ENCODE results near the gene IL36G.

DNA sequence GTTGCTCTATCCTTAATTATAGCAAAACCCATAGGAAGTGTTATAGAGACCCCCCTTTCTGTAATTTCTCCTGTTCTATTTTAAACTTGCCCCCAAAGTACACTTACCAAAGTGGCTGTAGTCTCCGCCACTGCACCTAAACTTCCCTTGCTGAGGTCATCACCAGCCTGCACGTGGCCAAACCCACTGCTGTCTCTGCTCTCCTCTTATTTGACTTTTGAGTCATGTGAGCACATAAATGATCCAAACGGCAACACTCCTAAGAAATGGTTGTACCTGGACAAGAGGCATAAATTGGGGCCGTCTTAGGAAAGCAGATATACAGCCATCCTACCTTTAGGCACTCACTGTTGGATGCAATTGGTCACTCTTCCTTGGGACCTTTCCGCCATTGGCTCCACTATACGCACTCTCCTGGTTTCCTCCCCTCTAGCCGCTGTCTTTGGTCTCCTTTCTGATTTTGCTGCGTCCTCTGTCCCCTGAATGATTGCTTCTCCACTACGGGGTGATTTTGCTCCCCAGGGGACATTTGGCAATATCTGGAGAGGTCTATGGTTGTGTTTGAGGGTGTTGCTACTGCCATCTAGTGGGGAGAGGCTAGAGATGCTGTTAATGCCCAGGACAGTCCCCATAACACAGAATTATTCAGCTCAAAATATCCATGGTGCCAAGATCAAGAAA lies 19.2 kb upstream of the IL36G start:
- no peak for TF ChIP-seq EP300 (IDR thresholded peaks at IDR 0.05)
- TF ChIP-seq, protein P1, sequence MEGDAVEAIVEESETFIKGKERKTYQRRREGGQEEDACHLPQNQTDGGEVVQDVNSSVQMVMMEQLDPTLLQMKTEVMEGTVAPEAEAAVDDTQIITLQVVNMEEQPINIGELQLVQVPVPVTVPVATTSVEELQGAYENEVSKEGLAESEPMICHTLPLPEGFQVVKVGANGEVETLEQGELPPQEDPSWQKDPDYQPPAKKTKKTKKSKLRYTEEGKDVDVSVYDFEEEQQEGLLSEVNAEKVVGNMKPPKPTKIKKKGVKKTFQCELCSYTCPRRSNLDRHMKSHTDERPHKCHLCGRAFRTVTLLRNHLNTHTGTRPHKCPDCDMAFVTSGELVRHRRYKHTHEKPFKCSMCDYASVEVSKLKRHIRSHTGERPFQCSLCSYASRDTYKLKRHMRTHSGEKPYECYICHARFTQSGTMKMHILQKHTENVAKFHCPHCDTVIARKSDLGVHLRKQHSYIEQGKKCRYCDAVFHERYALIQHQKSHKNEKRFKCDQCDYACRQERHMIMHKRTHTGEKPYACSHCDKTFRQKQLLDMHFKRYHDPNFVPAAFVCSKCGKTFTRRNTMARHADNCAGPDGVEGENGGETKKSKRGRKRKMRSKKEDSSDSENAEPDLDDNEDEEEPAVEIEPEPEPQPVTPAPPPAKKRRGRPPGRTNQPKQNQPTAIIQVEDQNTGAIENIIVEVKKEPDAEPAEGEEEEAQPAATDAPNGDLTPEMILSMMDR (IDR thresholded peaks at IDR 0.05): peak; percentile 82
- no peak for TF ChIP-seq BHLHE40 (IDR thresholded peaks at IDR 0.05; ENCODE audit: low read depth, low read length)
- TF ChIP-seq POLR2A (IDR thresholded peaks at IDR 0.05; ENCODE audit: low read length): no peak
- TF ChIP-seq RFX5 (IDR thresholded peaks at IDR 0.05): no peak
- TF ChIP-seq, protein P2, sequence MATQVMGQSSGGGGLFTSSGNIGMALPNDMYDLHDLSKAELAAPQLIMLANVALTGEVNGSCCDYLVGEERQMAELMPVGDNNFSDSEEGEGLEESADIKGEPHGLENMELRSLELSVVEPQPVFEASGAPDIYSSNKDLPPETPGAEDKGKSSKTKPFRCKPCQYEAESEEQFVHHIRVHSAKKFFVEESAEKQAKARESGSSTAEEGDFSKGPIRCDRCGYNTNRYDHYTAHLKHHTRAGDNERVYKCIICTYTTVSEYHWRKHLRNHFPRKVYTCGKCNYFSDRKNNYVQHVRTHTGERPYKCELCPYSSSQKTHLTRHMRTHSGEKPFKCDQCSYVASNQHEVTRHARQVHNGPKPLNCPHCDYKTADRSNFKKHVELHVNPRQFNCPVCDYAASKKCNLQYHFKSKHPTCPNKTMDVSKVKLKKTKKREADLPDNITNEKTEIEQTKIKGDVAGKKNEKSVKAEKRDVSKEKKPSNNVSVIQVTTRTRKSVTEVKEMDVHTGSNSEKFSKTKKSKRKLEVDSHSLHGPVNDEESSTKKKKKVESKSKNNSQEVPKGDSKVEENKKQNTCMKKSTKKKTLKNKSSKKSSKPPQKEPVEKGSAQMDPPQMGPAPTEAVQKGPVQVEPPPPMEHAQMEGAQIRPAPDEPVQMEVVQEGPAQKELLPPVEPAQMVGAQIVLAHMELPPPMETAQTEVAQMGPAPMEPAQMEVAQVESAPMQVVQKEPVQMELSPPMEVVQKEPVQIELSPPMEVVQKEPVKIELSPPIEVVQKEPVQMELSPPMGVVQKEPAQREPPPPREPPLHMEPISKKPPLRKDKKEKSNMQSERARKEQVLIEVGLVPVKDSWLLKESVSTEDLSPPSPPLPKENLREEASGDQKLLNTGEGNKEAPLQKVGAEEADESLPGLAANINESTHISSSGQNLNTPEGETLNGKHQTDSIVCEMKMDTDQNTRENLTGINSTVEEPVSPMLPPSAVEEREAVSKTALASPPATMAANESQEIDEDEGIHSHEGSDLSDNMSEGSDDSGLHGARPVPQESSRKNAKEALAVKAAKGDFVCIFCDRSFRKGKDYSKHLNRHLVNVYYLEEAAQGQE (IDR thresholded peaks at IDR 0.05): no peak
- peak in 1 of 2 experiments; percentile 53; a peak in 1 of 4 replicates for TF ChIP-seq CEBPB (IDR thresholded peaks at IDR 0.05)
- TF ChIP-seq GATA3 (IDR thresholded peaks at IDR 0.05; ENCODE audit: borderline replicate concordance): no peak
